GM20431 (cell line): Measurements from ENCODE around the gene TUBA4B.
"Not testable (repeated sequence)": the region's sequence is repeated elsewhere in the genome, so short reads cannot be mapped to it uniquely, and the experiment has no call there.

Experiments used
- in situ Hi-C: fragments of 300-500 bp; cut with MseI, MboI; formaldehyde crosslinking; loops from one replicate; pipeline ENCODE4 v1.15.0; 2020; ENCODE audit warnings: low sequenced_read_pairs; ENCODE audit not compliant: unreplicated experiment

TUBA4B gene

DNA sequence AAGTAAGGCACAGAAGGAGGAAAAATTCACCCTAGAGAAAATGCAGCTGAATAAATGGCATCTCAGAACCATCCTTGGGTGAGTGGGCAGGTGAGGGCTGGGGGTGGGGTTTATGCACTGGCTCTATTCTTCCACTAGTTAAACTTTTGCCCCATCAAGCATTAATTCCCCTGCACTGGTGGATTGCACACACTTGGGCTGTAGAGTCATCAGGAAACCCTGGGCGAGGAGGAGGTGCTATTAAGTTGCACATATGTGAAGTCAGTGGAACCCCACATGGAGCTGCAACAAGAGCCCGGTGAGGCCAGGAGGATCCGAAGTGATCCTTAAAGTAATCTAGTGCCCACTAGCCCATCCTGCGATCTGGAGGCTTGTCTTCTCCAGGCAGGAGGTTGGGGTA is 19.3 kb downstream of the TUBA4B start:
- in situ Hi-C loops: no loop called here

DNA sequence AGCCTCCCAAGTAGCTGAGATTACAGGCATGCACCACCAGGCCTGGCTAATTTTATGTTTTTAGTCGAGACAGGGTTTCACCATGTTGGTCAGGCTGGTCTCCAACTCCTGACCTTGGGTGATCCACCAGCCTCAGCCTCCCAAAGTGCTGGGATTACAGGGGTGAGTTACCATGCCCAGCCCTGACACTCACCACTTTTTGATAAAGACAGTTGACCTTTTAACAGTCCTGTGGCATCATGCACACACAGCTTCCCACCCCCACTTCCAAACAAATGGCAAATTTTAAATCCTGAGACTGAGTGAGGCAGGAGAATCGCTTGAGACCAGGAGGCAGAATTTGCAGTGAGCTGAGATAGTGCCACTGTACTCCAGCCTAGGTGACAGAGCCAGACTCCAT is 20.0 kb downstream of the TUBA4B start:
- in situ Hi-C loops: no loop called here

DNA sequence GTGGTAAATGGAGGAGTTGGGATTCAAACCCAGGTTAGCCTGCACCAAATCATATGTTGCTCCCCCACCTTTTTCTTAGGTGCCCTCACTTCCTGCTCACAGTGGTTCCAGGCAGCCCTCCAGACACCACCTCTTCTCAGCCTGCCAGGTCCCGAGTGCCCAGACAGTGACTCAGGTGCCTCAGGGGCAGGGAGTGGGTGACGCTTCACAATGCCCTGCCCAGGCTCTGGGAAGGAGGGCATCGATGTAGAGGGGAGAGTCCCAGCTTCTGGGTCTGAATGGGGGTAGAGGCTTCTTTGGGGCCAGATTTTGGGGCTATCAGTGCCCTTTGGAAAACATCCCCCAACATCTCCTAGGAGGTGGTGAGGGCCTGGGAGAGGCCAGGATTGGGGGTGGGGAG is 20.9 kb downstream of the TUBA4B start:
- in situ Hi-C loops: no loop called here

DNA sequence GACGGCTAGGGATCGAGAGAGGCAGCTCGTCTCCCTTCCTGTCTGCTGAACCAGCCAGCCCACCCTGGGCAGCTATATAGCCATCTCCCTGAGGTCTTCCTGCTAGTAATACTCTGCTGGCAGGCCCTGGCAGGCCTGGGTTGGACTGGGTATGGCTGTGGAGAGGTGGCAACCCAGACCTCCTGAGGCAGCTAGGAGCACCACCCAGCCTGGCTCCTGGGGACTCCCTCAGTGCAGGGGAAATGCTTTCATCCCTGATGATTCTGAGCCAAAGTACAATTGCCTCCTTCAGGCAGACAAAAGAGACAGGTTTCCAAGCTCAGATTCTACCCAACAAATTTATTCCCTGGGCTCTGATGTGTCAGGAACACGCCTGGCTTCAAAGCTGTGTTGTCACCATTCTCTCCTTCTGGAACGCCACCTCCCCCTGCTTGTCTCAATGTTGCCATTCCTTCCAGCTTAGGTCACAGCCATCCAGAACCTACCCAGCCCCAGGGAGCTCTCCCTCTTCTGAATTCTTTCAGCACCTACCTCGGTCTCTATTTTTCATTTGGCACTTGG is 21.4 kb downstream of the TUBA4B start:
- in situ Hi-C loops: no loop called here

DNA sequence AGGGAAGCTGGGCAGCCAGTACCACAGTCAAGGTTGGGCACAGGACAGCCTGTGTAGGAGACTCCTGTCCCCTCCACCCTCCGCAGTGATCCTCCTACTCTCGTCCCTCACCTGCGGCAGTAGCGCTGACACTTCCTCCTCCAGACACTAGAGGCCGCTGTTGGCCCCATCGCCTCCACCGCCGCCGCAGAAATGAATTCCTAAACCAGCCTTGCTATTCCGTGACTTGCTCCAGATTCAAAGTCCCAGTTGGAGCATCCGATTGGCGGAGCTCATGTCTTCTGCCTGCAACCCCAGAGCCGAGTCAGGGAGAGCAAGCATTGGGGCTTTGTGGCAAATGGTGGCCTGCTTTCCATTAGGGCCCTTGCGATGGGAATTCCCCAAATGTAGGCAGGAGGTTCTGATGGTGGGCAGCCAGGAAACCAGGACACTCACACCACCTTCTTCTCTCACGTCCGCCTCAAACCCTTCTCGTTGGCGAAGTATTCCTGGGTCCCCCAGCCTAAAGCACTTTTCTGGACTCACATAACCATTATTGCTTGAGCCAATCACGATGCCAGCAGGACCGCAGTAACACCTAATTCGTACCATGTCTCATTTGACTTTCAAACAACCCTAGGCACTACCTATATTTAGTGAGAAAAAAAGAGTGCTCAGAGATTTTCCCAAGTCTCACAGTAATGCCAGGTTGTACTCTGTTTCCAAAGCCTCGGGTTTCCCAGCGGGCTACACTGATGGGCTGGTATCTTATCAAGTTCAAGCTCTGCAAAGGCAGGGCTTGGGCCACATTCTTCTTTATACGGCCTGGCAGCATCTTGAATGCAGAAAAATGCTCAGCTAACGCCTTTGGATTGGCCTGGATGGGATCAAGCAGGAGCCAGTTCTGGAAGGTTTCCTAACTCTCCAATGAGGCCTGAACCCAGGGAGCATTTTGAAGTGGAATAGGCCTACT is 24.9 kb downstream of the TUBA4B start:
- in situ Hi-C loops: no loop called here

DNA sequence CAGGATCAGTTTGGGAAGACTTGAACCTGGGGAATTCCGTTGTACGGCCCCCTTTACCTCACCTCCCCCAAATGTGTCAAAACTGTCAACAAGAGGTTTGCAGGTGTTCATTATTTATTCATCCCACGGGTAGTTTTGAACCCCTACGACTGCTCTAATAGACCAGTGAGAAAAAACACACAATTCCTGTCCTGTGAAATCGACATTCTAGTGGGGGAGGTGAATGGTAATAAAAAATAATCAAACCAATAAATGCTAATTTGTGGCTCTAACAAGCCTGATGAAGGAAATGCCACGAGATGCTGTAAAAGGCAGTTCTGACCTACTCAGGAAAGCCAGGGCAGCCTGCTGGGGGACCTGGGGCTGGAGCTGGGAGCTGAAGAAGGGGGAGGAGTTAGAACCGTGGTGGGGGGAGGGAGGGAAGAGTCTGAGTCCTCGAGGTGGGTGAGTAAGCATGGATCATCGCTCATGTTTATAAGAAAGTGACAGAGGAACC is 25.7 kb downstream of the TUBA4B start:
- in situ Hi-C loops: no loop called here

DNA sequence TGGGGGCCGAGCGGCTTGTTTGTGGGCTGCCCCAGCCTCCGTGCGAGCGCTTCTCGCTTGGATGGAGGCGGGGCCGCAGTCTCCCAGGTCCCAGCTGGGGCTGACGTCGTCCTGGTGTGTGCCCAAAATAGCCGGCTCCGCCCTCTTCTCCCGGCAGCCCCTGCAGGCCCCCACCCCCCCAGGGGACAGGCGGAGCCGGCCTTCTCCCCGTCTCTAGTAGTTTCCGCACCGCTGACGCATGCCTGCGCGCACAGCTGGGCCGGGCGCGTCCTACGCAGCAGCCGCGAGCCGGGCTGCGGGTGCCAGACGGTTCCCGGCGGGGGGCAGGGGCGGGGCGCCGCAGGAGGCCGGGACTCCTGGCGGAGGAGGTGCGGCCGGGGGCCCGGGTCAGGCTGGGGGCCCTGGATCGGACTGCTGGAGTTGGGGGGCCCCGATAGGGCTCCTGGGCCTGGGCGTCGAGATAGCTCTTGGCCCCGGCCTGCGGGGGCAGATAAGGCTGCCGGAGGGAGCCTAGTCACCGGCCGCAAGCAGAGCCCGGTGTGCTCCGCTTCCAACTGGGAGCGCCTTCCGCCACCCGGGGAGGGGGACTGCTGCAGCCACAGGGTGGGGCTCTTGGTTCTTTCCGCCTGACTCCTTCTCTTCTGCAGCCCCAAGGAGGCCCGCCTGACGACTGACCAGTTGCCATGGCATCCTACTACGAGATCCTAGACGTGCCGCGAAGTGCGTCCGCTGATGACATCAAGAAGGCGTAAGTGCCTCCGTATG is 26.3 kb downstream of the TUBA4B start, which contains the start of gene DNAJB2:
DNAJB2 (plus strand) TSS at position 216 of the 765 bp plus-strand sequence; CDS start at position 684, 468 bp downstream.
- in situ Hi-C loops: no loop called here

DNA sequence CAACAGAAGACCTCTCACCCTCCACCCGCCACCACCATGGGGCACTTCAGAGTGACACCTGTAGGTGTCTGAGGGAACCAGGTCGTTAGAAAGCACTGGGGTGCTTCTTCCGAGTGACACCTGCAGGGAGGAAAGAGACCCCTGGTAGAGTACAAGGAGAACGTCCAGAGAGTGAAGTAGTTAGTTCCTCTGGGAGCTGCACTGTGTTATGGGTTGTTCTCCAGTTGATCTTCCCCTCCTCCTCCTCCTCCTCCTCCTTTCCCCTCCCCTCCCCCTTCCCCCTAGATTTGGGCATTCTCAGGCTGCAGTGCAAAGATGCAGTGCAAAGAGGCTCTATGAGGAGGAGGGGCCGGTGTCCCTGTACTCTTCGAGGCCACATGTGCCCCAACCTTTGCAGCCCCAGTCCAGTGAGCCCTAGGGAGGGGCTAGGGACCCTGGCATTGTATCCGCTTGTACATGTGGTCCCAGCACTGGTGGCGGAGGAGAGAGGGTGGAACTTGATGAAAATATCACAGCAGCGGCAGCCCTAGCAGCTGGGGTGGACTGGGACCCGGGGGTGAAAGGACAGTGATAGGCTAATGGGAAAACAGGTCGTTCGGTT is 27.0 kb downstream of the TUBA4B start:
- in situ Hi-C loops: no loop called here

DNA sequence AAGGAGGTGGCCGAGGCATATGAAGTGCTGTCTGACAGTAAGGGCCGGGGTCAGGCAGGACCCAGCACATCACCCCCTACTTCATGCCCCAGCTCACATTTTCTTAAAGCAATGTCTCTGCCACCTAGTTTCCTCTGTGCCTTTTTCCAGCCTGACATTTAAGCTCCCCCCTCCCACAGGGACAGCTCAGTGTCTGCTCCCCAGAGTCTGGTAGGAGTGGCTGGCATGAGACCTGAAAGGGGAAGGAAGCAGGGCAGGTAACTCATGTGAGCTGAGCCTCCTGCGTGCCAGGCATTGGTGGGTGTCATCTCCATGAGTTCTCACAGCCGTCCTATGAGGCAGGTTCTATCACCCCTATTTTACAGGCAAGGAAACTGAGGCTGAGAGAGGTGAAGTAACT is 27.6 kb downstream of the TUBA4B start:
- in situ Hi-C loops: no loop called here

DNA sequence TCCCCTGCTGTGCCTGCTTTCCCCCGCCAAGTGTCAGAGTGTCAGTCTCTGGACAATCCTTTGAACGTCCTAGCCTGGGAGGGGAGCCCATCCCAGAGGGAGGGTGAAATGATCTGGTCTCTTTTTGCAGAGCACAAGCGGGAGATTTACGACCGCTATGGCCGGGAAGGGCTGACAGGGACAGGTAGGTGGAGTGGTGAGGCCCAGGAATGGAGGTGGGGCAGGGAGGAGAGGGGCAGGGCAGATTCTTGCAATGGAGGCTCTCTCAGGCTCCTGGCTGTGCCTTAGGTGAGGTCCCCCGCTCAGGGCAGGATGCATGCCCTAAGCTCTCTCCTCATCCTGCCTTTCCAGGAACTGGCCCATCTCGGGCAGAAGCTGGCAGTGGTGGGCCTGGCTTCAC is 28.5 kb downstream of the TUBA4B start:
- in situ Hi-C loops: no loop called here

DNA sequence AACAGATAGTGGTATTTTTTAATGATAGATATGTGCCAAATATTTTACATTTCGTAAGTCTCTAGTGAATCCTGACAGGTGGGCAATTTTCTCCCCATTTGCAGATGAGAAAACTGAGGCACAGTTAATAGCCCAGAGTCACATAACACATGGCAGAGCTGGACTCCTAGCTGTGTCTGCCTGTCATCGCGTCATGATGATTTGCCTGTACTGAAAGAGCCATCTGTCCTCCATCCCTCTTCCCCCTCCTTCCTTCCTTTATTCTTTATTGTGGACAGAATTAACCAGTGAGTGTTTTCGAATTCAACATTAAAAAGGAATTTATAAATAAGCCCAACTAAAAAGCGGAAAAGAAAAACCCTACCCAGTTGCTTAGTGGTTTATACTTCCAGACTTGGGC is 29.3 kb downstream of the TUBA4B start:
- in situ Hi-C loops: no loop called here

DNA sequence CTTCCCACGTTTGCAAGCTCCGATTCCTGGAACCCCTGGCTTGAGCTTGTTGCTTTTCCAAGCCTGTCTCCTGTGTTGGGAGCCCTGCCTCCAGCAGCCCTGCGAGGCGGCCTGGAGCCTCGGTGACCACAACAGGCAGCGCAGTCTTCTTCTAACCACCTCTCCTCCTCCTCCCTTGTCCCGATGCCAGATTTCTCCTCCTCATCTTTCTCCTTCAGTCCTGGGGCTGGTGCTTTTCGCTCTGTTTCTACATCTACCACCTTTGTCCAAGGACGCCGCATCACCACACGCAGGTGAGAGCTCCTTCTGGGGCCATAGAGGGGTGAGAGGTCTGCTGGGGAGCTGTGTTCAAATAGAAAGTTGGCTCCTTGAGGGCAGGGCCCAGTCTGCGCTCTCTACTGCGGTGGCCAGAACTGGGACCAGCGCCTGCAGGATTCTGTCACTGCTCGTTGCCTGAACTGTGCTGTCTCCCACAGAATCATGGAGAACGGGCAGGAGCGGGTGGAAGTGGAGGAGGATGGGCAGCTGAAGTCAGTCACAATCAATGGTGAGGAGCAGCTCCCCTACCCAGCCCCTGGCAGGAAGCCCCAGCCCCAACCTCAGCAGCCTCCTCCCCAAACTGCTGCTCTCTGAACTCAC is 30.0 kb downstream of the TUBA4B start:
- in situ Hi-C loops: no loop called here

DNA sequence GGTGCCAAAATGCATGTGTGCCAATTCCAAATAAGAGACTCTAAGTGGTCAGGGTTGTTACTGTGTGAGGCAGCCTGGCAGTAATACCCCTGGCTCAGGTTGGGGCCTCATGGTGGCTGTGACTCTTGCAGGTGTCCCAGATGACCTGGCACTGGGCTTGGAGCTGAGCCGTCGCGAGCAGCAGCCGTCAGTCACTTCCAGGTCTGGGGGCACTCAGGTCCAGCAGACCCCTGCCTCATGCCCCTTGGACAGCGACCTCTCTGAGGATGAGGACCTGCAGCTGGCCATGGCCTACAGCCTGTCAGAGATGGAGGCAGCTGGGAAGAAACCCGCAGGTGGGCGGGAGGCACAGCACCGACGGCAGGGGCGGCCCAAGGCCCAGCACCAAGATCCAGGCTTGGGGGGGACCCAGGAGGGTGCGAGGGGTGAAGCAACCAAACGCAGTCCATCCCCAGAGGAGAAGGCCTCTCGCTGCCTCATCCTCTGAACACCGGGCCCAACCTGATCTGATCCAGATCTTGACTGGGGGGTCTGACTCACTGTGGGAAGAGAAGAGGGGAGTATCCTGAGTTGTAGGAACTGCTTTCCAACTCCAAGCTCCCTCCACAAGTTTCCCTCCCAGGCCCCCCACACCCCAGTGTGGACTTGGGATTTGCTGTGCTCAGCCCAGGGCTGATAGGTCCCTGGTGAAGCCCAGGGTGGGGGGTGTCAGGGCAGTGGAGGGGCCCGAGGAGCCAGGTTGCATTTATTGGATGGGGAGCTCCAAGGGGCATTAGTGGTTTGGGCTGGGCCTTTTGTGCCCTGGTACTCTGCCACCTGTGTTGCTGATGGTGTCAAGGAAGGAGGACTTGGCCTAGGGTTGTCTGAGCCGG is 31.7 kb downstream of the TUBA4B start:
- in situ Hi-C loops: no loop called here

DNA sequence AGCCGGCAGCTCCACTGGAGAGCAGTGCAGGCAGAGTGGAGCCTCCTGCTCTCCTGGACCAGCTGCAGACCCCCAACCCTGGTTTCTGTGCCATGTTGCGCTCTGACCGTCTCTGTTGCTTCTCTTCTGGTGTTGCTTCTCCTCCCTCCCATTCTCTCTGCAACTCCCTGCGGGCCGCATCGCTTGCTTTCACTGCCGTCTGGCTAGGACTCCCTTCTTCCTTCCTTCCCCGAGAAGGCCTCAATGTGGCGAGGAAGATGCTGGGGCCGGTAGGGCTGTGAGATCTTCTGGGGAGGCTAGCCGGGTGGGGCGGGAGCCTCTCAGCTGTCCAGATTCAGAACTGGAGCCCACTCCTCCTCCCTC is 32.3 kb downstream of the TUBA4B start:
- in situ Hi-C loops: no loop called here

DNA sequence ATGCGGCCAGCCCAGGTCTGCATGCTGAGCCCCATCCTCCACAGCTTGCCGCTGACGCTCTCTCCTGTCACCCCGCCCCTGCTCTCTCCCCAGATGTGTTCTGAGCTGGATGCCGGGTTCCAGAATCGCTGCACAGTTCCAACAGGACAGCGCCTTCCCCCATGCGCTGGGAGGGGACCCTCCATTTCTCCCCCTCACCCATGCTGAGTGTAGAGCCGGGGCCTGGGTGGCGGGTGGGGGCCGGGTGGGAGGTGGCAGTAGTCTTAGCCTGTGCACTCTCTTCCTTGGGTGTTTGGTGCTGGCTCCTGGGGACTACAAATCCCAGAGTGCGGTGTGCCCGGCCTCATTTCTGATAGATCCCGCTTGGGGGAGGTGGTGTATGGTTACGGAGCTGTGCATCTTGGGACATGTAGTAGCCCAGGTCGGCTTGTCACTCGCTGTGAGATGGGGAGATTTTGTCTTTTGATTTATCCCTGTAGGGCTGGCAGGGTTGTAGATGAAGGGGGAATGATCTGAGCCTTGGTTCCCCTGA is 32.9 kb downstream of the TUBA4B start:
- in situ Hi-C loops: no loop called here

DNA sequence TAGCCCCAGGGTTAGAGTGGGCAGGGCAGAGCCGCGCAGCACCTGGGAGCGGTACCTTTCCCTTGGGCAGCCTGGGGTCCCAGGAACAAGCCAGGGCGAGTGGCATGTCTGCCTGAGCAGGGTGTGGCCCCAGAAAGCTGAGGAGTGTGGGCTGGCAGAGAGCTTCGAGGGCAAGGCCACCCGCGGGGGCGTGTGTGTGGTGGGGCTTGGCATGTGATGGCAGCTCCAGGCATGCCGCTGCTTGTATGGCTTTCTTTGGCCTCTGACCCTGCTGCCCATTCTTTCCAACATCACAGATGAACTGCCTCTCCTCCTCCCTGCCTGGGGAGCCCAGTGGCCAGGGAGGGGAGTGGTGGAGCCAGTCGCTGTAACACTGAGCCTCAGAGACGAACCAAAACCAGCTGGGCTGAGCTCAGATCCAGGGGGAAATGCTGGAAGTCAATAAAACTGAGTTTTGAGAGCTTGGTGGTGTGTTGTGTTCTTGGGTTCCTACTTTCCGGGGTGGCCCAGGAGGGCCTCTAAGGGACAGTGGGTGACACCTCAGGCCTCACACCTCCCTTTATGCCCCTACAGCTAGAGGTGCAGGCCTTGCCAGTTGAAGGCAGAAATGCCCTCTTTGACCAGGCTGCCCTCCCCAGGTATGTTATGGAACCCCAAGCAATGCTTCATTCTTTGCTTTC is 33.5 kb downstream of the TUBA4B start:
- in situ Hi-C loops: no loop called here

DNA sequence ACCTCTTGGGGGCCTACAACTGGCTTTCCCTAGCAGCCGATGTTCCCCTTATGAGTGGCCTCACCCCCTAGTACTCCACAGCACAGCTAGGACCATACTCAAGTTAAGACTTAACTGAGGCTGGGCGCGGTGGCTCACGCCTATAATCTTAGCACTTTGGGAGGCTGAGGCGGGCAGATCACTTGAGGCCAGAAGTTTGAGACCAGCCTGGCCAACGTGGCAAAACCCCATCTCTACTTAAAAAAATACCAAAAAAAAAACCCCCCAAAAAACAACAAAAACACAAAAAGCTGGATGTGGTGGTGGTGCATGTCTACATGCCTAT is 34.0 kb downstream of the TUBA4B start:
- in situ Hi-C loops: not testable (repeated sequence)

DNA sequence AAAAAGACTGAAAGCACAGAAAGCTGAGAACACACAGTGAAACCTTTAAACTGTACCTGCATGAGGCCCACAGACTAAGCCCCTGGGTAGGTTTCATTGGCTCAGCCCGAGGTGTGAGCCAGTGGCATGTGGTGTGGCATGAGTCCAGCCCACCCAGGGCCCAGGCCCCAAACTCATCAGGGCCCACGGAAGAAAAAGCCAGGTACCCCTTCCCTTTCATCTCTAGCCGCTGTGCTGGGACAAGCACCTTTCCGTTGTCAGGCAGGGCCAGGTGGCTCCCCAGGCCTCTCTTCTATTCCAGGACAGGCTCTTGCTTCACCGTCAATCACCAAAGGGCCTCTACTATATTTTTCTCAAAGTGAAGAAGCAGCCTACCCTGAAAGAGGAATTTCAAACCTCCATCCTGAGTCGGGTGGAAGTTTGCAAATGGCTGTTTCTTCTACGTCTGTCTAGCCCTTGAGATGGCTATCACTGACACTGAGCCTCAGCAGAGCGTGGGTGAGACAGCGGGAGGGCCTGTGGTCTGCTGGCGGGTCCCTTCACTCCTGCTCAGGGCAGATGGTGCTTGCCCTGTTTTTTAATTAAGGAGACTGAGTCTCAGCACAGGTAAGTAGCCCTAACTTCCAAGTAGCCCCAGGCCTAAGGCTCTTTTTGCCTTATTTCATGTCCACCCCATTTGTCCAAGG is 34.7 kb downstream of the TUBA4B start:
- in situ Hi-C loops: no loop called here
